HG03108 (cell line): ENCODE measurements around the gene RAB24.
"Not testable (repeated sequence)": the region's sequence is repeated elsewhere in the genome, so short reads cannot be mapped to it uniquely, and the experiment has no call there.

Experiments
- ATAC-seq: cut with Tn5 transposase; IDR thresholded peaks from one replicate; pipeline ENCODE4 v1.9.1; 2021; ENCODE audit warnings: moderate library complexity; ENCODE audit not compliant: unreplicated experiment

The RAB24 gene

DNA sequence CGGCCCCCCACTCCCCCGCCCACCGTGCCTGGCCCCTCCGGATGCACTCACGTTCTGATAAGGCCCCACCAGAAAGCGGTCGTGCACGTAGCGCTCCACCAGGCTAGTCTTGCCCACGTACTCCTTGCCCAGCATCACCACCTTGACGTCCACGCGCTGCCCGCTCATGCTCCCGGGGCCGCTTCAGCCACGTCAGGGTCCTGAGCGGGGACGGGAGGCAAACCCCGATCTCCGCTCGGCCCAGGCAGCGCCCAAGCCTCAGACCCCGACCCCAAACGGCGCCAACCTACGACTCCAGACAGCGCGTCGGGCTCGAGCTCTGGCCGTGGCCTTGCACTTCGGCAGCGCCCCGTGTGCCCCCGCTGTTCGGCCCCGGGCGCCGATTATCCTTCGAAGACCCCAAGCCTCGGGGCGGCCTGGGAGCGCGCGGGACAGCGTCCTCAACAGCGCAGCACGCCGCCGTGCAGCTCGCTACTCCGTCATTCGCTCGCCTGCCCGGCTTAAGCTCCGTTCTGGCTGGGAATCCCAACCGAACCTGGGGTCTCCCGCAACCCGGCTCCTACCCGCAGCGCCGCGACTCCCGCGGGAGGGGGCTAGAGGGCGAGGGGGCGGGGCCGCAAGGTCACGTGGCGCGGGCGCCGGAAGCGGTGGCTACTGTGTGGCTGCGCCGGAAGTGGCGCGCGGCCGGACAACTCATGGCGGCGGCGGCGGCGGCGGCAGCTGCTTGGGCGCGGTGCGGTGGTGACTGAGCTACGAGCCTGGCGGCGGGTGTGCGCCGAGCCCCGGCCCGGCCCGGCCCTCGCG lies at the start of gene RAB24, which contains the start of gene PRELID1:
RAB24 (minus strand) TSS at position 599 of the 804 bp plus-strand sequence; CDS start at position 168, 431 bp downstream.
PRELID1 (plus strand) TSS at position 679 of the 804 bp plus-strand sequence. CDS start 187 bp downstream, outside the sequence.
- ATAC-seq = peak; percentile 52

DNA sequence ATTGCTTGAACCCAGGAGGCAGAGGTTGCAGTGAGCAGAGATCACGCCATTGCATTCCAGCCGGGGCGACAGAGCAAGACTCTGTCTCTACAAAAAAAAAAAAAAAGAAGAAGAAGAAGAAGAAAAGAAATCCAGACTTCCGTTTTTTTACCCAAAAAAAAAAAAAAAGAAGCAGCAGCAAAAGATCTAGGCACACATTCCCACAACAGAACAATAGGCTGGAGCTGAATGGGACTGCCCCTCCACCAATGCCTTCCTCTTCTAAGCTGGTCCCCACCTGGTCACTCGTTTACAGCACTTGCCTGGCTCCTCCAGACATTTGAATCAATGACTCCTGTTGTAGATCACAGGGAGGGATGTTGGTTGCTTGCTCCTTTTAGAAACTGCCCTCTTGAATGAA lies 49.6 kb upstream of the RAB24 start:
- ATAC-seq = no peak

DNA sequence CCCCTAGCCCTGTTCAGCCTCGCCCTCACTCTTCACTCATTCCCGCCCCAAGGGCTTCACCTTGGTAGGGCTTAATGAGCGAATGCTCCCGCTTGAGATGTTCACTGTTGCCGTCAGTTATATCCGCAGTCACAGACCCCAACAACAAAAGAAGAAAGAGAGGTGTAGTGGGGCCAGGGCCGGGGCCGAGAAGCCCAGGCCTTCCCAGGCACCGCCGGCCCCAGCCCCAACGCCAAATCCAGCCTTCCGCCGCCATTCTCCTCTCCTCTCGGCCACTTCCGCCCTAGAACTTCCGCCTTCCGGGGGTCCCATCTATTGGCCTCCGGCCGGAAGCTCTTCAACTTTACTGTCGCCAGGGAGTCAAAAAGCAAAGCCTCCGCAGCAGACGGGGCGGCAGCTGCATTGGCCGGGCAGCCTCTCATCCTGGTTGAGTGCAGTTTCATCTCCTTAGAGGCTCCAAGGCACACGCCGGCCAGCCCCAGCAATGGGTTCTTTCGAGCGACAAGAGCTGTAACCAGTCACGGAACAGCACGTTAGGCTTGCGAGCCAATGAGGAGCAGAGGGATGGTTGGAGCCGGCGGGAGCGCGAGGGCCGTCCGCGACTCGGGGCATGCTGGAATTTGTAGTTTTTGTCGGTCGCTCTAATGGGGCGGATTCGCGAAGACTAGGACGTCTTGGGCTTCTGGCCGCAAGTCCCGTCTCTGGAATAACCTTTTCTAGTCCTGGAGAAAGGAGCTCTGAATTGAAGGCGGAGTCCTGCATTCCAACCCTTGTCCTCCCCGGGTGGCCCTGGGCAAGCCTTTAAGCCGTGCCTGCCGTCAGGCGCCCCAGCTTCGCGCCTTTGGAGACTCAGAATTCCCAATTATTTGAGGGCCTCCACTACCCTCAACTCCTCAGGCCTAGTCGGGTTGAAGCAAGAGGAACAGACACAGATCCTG lies 48.1 kb upstream of the RAB24 start, which contains the start of gene LMAN2:
LMAN2 (minus strand) TSS at position 277 of the 938 bp plus-strand sequence; CDS start at position 256, 21 bp downstream.
- peak; percentile 95 for ATAC-seq

DNA sequence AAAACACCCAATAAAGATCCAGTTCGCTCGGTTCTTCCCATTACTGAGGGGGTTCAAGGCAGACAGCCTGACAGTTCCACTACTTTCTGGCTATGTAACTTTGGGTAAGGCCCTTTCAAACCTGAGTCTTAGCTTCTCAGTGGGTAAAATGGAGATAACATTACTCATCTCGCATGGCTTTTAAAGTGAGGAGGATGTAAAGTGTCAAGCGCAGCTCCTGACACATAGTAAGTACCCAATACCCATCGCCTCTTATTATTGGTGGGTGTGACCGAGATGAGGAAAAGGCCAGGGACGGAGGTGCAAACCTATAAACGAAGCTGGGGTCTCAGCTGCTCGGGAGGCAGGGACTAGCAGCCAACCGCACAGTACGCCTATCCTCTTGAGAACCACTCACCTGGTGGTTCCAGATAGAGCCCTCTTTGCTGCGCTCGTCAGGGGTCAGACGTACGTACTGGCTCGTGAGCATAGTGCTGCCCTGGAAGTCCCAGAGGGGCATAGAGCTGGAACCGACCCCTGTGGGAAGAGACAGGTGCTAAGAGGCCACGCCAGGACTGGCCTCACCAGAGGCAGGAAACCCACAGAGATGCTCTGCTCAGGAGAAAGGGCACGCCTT lies 47.4 kb upstream of the RAB24 start:
- no peak for ATAC-seq

DNA sequence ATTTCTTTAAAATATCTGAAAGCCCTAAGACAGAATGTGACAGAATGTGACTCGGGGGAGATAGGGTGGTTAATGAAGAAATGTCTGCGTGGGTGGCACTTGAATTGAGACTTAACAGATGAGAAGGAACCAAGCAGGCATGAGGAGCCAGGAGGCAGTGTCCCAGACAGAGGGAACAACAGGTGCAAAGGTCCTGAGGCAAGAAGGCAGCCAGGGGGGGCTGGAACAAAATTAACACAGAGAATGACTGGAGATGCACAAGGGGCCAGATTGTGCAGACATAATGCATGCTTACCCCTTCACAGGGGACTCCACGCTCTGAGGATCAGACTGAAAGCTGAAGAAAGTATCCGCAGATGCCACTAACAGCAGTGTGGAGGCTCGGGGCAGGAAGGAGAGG lies 46.2 kb upstream of the RAB24 start:
- ATAC-seq = no peak

DNA sequence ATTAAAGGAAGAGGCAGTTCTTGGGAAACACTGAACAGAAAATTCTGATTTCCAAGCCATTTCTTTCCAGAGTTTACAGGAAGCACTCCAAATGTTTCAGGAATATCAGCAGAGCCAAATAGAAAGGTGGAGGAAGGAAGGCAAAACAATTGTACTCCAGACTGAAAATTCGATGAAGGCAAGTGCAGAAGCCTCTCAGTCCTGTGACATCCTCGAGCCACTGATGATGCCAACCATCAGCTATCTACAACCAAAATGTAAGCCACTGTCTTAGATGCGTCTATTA lies 45.8 kb upstream of the RAB24 start:
- ATAC-seq = no peak

DNA sequence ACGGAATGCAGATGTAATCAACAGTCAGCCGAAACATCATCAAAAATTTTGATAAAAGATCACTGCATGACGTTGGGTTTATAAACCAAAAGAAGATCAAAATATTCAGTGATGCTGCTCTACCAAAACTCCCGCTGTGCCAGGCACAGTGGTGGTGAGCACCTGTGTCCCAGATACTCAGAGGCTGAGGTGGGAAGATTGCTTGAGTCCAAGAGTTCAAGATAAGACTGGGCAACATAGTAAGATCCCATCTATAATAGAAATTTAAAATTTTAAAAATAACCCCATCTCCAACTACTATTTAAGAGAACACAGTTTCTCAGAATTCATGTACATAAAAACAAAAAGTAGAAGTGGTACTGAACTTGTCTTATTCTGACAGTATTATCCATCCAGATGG lies 44.2 kb upstream of the RAB24 start:
- no peak for ATAC-seq

DNA sequence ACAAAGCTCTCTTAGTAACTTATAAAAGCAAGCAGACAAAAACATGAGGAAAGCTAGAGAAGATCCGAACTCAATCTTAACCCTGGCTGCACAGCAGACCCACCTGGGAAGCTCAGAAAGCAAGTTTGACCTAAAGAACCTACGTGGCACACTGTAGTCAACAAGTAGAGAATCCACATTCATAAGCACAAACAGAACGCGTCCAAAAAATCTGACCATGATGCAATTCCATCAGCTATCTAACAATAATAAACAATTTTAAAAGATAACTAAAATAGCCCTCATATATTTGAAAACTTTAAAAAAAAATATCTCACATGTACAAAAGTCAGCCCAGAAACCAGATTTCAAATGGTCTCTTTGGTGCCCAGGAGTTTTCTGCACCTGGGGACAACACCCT lies 43.3 kb upstream of the RAB24 start:
- ATAC-seq = no peak

DNA sequence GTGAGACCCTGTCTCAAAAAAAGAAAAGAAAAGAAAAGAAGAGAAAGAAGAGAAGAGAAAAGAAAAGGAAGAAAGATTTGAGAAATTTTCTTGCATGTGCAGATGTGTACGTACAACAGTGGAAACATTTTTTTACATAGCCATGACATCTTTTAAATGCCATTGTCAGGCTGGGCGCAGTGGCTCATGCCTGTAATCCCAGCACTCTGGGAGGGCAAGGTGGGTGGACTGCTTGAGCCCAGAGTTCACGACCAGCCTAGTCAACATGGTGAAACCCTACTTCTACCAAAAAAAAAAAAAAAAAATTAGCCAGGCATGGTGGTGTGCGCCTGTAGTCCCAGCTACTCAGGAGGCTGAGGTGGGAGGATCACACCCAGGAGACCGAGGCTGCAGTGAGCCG lies 41.4 kb upstream of the RAB24 start:
- ATAC-seq = no peak

DNA sequence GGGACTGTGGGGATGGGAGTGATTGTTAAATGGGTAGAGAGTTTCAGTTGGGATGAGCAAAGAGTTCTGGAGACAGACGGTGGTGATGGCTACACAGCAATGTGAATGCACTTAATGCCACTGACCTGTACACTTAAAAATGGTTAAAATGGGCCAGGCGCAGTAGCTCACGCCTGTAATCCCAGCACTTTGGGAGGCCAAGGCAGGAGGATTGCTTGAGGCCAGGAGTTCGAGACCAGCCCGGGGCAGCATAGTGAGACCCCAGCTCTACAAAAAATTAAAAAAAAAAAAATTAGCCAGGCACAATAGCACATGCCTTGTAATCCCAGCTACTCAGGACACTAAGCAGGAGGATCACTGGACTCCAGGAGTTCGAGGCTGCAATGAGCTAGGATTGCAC lies 40.3 kb upstream of the RAB24 start:
- no peak for ATAC-seq

DNA sequence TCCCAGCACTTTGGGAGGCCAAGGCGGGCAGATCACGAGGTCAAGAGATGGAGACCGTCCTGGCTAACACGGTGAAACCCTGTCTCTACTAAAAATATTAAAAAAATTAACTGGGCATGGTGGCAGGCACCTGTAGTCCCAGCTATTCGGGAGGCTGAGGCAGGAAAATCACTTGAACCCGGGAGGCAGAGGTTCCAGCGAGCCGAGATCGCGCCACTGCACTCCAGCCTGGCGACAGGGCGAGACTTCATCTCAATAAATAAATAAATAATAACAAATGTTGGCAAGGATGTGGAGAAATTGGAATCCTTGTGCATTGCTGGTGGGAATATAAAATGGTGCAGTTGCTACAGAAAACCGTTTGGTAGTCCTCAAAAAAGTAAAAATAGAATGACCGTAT lies 39.5 kb upstream of the RAB24 start:
- not testable (repeated sequence) for ATAC-seq

DNA sequence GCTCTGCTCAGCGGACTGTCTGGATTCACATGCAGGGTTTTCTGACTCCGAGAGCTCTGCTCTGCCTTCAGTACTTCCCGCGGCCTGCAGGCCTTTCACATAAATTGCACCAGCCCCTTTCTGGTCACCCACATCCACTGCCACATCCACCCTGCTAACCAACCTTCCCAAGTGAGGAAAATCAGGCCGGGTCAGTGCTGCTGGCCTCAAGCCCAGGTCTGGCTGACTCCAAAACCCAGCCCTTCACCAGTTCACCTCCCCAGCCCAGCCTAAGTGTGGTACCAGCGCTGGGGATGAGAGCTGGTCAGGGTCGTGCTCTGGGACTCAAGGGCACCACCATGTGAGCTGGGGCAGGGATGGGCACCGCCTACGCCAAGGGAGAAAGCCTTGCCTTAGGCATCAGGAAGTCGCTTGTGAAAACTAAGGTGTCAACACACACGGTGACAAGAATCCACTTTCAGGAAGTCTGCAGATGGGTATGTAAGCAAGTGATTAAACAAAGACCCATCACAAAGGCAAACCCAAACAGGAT lies 35.7 kb upstream of the RAB24 start:
- ATAC-seq = no peak

DNA sequence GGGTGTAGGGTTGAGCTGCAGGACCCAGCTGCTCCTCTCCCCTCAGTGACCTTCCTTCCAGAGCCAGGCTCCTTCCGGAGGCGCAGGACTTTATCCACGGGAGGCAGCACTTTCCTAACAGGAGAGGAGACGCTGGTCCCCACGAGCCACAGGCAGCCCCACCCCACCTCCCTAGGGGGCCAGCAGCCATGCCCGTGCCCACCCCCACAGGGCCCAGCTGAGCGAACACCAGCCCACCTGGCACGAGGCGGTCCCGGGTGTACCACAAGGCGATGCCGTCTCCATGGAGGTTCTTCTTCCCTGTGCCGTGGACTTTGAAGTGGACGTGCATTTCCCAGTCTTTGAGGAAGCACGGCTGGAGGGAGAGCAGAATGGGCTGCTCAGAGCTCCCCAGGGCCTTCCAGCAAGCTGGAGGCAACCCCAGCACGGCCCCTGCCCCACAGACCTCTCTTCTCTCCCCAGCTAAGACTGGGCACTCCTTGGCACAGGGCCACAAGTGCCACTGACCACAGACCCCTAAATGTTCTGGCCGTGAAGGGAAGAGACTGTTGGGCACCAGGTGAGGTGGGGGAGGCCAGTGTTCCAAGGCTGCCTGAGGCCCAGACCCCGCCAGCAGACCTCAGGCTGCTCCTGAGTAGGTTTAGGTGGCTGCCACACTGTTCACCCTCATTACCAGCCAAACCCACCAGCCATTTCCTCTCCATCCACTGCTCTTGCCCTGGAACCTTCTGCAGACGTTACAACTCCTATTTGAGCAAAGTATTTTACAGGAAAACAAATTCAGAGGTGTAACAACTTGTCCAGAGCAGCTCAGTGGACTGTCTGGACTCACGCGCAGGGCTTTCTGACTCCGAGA lies 35.0 kb upstream of the RAB24 start:
- ATAC-seq = no peak

DNA sequence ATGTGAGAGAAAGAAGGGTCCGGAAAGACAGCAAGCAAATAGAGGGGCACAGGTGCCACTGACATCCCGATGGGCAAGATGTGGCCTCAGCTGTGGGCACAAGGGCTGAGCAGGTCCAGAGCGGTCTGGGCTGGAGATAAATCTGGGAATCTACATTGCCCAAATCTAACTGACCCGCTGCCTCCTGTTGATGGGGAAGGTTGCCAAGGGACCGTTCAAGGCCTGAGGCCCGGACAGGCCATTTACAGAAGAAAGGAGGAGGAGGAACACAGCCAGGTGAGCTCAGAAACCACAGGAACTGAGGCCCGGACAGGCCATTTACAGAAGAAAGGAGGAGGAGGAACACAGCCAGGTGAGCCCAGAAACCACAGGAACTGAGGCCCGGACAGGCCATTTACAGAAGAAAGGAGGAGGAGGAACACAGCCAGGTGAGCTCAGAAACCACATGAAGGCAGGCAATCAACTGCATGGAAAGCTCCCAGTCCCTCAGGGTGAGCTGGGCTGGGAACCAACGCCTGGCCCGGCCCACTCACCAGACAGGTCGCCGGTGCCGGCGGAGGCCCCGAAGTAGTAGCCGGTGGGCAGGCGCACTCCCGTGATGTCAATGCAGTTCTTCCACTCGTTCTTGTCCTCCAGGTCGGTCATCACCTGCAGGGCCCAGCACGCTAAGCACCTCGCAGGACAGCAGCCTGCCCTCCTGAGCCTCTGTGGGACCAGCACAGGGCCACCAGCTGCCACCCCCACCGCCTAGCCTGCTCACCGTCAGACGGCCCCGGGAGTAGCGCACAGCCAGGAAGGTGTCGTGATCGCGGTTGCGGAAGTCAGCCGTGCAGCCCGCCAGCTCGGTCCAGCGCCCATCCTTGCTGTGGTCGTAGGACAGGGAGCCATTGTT lies 33.3 kb upstream of the RAB24 start:
- no peak for ATAC-seq

DNA sequence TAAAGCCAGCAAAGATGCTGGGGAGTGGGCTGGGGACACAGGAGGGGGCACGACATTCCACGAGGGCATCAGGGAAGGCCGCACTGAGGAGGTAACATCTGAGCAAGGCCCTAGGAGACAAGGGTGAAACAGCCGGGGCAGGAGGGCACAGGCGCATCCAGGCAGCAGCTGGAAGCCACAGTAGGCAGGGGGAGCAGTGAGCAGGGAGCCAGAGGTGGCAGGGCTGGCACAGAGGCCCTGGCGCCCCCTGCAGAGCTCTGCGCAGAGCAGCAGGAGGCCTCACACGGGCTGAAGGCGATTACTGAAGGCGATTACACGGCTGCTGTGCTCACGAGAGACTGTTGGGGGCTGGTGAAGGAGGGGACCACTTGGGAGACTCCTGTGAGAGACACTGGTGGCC lies 32.6 kb upstream of the RAB24 start:
- no peak for ATAC-seq

DNA sequence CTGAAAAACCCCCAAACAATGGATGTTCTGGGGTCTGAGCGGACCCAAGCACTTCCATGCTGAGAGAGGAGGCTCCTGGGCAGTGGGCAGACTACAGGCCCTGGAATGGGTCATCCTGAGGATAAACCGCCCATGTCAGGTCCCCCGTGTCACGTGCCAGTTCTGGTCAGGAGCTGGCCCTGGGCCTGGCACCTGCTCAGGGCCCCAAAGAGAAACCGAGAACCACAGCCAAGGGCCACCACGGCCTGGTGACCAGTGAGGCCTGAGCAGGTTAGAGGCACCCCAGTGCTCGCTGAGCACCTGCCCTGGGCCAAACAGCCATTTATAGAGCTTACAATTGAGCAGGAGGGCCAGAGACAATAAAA lies 32.2 kb upstream of the RAB24 start:
- no peak for ATAC-seq

DNA sequence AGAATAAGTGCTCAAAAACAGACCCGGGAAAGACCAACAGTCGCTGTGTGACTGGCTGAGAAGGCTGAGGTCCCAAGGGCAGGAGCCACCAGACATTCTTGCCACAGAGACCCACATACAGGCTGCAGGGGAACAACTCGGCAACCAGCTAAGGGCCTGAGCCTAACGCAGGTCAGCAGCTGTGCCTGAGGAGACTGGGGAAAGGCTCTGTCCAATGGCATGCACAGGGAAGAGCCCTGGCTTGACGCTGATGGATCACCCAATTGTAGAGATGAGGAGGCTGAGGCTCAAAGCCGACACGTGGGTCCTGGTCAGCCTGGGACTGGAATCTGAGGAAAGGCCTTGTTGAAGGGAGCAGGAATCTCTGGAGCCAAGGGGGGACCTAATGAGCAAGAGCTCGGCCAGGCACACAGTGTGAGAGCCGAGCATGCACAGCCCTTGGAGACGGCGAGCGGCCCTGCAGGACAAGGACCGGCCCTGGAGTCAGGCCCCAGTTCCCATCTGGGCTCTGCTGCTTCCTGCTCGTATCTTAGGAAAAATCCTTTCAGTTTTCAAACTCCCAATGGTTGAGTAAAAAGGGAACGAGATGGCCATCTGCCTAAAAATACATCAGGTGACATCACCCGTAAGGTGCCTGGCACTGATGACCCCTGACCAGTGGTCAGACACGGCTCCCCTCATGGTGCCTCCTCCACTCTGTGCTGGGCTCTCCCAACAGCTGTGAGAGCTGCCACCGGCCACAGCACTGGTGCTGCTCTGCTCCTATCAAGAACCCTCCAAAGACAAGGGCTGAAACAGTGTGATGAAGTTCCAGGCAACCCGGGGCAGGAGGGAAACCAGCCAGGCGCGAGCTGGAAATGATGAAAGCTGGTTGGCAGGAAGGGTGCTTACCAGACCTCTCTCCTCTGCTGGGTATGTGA lies 31.5 kb upstream of the RAB24 start:
- no peak for ATAC-seq

DNA sequence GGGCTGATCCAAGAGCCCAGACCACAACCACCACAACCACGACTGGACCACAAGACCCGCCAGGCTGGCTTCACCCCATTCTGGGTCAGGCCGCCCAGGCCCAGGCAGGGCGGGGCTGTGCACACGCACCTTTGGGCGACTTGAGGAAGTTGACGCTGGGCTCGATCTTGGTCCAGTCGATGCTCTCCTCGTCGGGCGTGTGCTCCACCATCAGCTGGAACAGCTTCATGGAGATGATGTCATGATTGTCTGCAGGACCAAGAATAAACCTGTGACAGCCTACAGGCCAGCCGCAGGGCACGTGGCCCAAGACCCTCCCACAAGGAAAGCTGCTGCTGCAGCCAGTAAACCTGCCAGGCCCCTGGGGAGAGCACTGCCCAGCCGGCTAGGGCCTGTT lies 30.6 kb upstream of the RAB24 start:
- ATAC-seq = no peak
